ENCODE results near the gene CDKL2.

CDKL2 gene

DNA sequence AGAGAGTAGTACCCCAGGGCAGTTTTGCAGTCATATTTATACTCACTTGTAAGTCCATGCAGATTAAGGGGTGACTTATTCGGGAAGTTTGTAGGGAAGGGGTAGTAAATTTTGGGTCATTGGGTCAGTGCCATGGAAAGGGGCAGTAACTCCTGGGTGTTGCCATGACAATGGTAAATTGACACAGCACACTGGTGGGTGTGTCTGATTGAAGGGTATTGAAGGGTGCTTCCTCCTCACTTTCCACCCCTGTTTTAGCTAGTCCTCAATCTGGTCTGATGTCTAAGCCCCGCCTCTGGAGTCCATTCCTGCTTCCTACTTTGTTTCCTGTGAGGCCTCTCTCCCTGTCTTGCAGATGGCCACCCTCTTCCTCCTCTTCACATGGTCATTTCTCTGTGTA, 62.6 kb downstream of the CDKL2 start:
- H3F3A ChIP-seq (ENCODE audit: insufficient read depth) = no peaks in the 10 kb centered on the region
- H3K4me2 ChIP-seq (ENCODE audit: low read depth, low read length, poor library complexity, severe bottlenecking) = no peak overlapping the region
- no peak overlapping the region for H3K9ac ChIP-seq (ENCODE audit: low read length)
- no peaks in the 10 kb centered on the region for H3K9me2 ChIP-seq (replicated peaks; ENCODE audit: insufficient read depth, low read length)
- H3K27ac ChIP-seq (ENCODE audit: low read depth, low read length) = no peak overlapping the region
- H3K36me3 ChIP-seq (ENCODE audit: low read length) = no peaks in the 10 kb centered on the region
- H3K27me3 ChIP-seq (ENCODE audit: low read length) = no peaks in the 10 kb centered on the region
- TF ChIP-seq, protein P1, sequence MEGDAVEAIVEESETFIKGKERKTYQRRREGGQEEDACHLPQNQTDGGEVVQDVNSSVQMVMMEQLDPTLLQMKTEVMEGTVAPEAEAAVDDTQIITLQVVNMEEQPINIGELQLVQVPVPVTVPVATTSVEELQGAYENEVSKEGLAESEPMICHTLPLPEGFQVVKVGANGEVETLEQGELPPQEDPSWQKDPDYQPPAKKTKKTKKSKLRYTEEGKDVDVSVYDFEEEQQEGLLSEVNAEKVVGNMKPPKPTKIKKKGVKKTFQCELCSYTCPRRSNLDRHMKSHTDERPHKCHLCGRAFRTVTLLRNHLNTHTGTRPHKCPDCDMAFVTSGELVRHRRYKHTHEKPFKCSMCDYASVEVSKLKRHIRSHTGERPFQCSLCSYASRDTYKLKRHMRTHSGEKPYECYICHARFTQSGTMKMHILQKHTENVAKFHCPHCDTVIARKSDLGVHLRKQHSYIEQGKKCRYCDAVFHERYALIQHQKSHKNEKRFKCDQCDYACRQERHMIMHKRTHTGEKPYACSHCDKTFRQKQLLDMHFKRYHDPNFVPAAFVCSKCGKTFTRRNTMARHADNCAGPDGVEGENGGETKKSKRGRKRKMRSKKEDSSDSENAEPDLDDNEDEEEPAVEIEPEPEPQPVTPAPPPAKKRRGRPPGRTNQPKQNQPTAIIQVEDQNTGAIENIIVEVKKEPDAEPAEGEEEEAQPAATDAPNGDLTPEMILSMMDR (IDR thresholded peaks at IDR 0.05; ENCODE audit: insufficient read depth, low read length, poor library complexity, severe bottlenecking) = no peak
- TF ChIP-seq EZH2phosphoT487 (conservative IDR thresholded peaks at IDR 0.05; ENCODE audit: low read length) = no peak
- no peak overlapping the region for H3K4me3 ChIP-seq (ENCODE audit: insufficient read depth, low read length, poor library complexity, severe bottlenecking)
- H4K20me1 ChIP-seq (ENCODE audit: low read depth, low read length) = no peaks in the 10 kb centered on the region
- no peak overlapping the region for H2AFZ ChIP-seq (ENCODE audit: low read depth, low read length, severe bottlenecking)
- H3K79me2 ChIP-seq (ENCODE audit: insufficient read depth, low read length) = no peaks in the 10 kb centered on the region
- no peaks in the 10 kb centered on the region for H3K9me3 ChIP-seq (ENCODE audit: insufficient read depth, low read length)

DNA sequence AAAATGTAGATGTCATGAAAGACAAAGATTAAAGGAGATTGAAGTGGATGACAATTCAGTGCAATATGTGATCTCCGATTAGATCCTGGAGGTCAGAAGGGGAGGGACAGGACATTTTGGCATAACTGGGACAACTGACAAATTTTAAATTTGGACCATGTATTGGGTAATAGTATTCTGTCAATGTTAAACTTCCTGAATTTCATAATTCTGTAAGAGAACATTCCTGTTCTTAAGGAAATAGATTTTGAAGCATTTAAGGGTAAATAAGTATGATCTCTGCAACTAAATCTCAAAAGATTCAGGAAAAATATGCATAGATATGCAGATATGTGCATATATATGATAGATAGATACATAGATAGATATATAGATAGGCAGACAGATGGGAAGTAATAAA, 63.4 kb downstream of the CDKL2 start:
- TF ChIP-seq, protein P1 (IDR thresholded peaks at IDR 0.05; ENCODE audit: insufficient read depth, low read length, poor library complexity, severe bottlenecking) = no peak
- no peak for TF ChIP-seq EZH2phosphoT487 (conservative IDR thresholded peaks at IDR 0.05; ENCODE audit: low read length)
- H3K27me3 ChIP-seq (ENCODE audit: low read length) = no peaks in the 10 kb centered on the region
- no peak overlapping the region for H3K4me3 ChIP-seq (ENCODE audit: insufficient read depth, low read length, poor library complexity, severe bottlenecking)
- H3K9ac ChIP-seq (ENCODE audit: low read length) = no peak overlapping the region
- H3K27ac ChIP-seq (ENCODE audit: low read depth, low read length) = no peak overlapping the region
- H4K20me1 ChIP-seq (ENCODE audit: low read depth, low read length) = no peaks in the 10 kb centered on the region
- no peaks in the 10 kb centered on the region for H3K9me2 ChIP-seq (replicated peaks; ENCODE audit: insufficient read depth, low read length)
- no peaks in the 10 kb centered on the region for H3K9me3 ChIP-seq (ENCODE audit: insufficient read depth, low read length)
- no peaks in the 10 kb centered on the region for H3K36me3 ChIP-seq (ENCODE audit: low read length)
- no peaks in the 10 kb centered on the region for H3F3A ChIP-seq (ENCODE audit: insufficient read depth)
- H3K79me2 ChIP-seq (ENCODE audit: insufficient read depth, low read length) = no peaks in the 10 kb centered on the region
- H3K4me2 ChIP-seq (ENCODE audit: low read depth, low read length, poor library complexity, severe bottlenecking) = no peak overlapping the region
- H2AFZ ChIP-seq (ENCODE audit: low read depth, low read length, severe bottlenecking) = no peak overlapping the region

DNA sequence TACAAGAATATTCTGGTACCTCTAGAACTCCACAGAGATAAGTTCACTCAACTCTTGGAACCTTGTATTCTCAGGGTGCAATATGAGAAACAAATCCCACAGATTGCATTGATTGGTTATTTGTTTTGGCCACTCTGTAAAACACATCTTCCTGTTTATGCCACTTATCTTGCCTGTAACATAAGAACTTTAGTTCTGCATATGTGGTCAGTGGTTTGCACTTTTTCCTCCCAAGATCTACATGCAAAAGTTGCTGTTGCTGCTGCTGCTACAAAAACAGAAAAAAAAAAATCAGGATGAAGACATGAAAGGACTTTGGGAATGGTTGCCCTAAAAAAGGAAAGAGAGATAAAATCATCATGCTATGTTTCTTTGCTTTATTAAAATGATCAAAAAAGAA, 64.8 kb downstream of the CDKL2 start:
- Histone ChIP-seq H3K79me2 (ENCODE audit: insufficient read depth, low read length) (no peaks in the 10 kb centered on the region), H2AFZ (ENCODE audit: low read depth, low read length, severe bottlenecking) (no peak overlapping the region), H3K27me3 (ENCODE audit: low read length) (no peaks in the 10 kb centered on the region), H4K20me1 (ENCODE audit: low read depth, low read length) (no peaks in the 10 kb centered on the region), H3K9me3 (ENCODE audit: insufficient read depth, low read length) (no peaks in the 10 kb centered on the region), H3F3A (ENCODE audit: insufficient read depth) (no peaks in the 10 kb centered on the region), H3K9ac (ENCODE audit: low read length) (no peak overlapping the region), H3K9me2 (replicated peaks; ENCODE audit: insufficient read depth, low read length) (no peaks in the 10 kb centered on the region), H3K36me3 (ENCODE audit: low read length) (no peaks in the 10 kb centered on the region), H3K27ac (ENCODE audit: low read depth, low read length) (no peak overlapping the region), H3K4me3 (ENCODE audit: insufficient read depth, low read length, poor library complexity, severe bottlenecking) (no peak overlapping the region), H3K4me2 (ENCODE audit: low read depth, low read length, poor library complexity, severe bottlenecking) (no peak overlapping the region)
- TF ChIP-seq, protein P1 (IDR thresholded peaks at IDR 0.05; ENCODE audit: insufficient read depth, low read length, poor library complexity, severe bottlenecking) = no peak
- TF ChIP-seq EZH2phosphoT487 (conservative IDR thresholded peaks at IDR 0.05; ENCODE audit: low read length) = no peak
